Heart left ventricle (tissue), 13 donors: ENCODE results near the gene AP1S2.

Experiments
- CTCF ChIP-seq, 12 donors: fragments of 200-600 bp; sonication (generic) in 4 of 12; IDR thresholded peaks; one replicate each; pipeline versions ENCODE4 v1.5.0 to v1.8.0; 2018 to 2022; ENCODE audit warnings: antibody characterized with exemption in 12 of 12, mild to moderate bottlenecking in 5 of 12
- POLR2A ChIP-seq, 2 donors: fragments of 450-650 bp; IDR thresholded peaks; one replicate each; pipeline ENCODE4 v1.6.1; 2017; ENCODE audit warnings: antibody characterized with exemption in 2 of 2, mild to moderate bottlenecking in 2 of 2, moderate library complexity in 2 of 2
- donor health status: ischemic (EF 13 %, LVEDD 7.1; RV severe dilation, severe dysfunction).
- donor health status: DM: no; HTN: yes; CAD: no.
- donor health status: DM: no; HTN: no; CAD: no.
- donor health status: ischemic (EF 25% LVEDD 6.9; RV normal size, moderate dysfunction).
- donor health status: ischemic (EF 25% LVEDD 5.7; RV mildly dilated, moderate dysfunction).
- donor health status: ischemic (EF 35%, LVEDD 5.7; RV mildly dilated, moderate dysfunction).
- donor health status: nonischemic (EF 11% LVEDD 7.7; RV severe dilation, severe dysfunction).
- donor health status: DM: yes; HTN: yes; CAD: no.
- donor health status: PGD.
- donor health status: ischemic (EF 29% LVEDD 5.4; RV normal size, mild dysfunction).
- donor health status: nonischemic (EF 23%, LVEDD 6.1; RV moderate dilation, normal function).

- TF ChIP-seq POLR2A (IDR thresholded peaks at IDR 0.05), result no peak
- no peak for TF ChIP-seq CTCF (IDR thresholded peaks at IDR 0.05)
Observed at GRCh38 chrX:15883540-15883863, 28.9 kb upstream of the AP1S2 start.
